ENCODE measurements around the gene PHF14. TPM values are rescaled to one million over a fixed set of nuclear protein-coding genes. Genes with fewer than 3 reads are reported as not detected.
"Not testable (repeated sequence)": the region's sequence is repeated elsewhere in the genome, so short reads cannot be mapped to it uniquely, and the experiment has no call there.

The PHF14 gene
- total RNA-seq, 1 experiment from 2014 or later: 35.1 TPM

GRCh38 chr7:10973942-10974911 lies 555 bp downstream of the PHF14 start:
- peak; percentile 50 for DNase-seq (ENCODE audit: low read depth)

GRCh38 chr7:10977113-10977512 lies 3.4 kb downstream of the PHF14 start:
- DNase-seq (ENCODE audit: low read depth): no peak

GRCh38 chr7:10981317-10981716 lies 7.6 kb downstream of the PHF14 start:
- no peak for DNase-seq (ENCODE audit: low read depth)

- DNase-seq (ENCODE audit: low read depth): not testable (repeated sequence)
These were observed 17.1 kb downstream of the PHF14 start for GRCh38 chr7:10990748-10991147.

- DNase-seq (ENCODE audit: low read depth): not testable (repeated sequence)
These were observed 22.0 kb downstream of the PHF14 start for GRCh38 chr7:10995482-10996166.

- no peak for DNase-seq (ENCODE audit: low read depth)
These were observed 25.5 kb downstream of the PHF14 start for GRCh38 chr7:10998996-10999757.

- DNase-seq (ENCODE audit: low read depth): no peak
These were observed 31.5 kb downstream of the PHF14 start for GRCh38 chr7:11005202-11005601.

GRCh38 chr7:11006291-11006690 lies 32.6 kb downstream of the PHF14 start:
- no peak for DNase-seq (ENCODE audit: low read depth)

- DNase-seq (ENCODE audit: low read depth): no peak
These were observed 36.0 kb downstream of the PHF14 start for GRCh38 chr7:11009631-11010030.

- DNase-seq (ENCODE audit: low read depth): no peak
These were observed 47.8 kb downstream of the PHF14 start for GRCh38 chr7:11021468-11021867.

- DNase-seq (ENCODE audit: low read depth): peak; percentile 29
These were observed 53.0 kb downstream of the PHF14 start for GRCh38 chr7:11026452-11027359.

- no peak for DNase-seq (ENCODE audit: low read depth)
These were observed 62.0 kb downstream of the PHF14 start for GRCh38 chr7:11035661-11036060.

GRCh38 chr7:11039974-11040373 lies 66.3 kb downstream of the PHF14 start:
- DNase-seq (ENCODE audit: low read depth): no peak

GRCh38 chr7:11054033-11054432 lies 80.4 kb downstream of the PHF14 start:
- no peak for DNase-seq (ENCODE audit: low read depth)

- DNase-seq (ENCODE audit: low read depth): no peak
These were observed 87.2 kb downstream of the PHF14 start for GRCh38 chr7:11060893-11061292.

GRCh38 chr7:11062110-11062509 lies 88.4 kb downstream of the PHF14 start:
- no peak for DNase-seq (ENCODE audit: low read depth)

- no peak for DNase-seq (ENCODE audit: low read depth)
These were observed 95.9 kb downstream of the PHF14 start for GRCh38 chr7:11069591-11069990.

- no peak for DNase-seq (ENCODE audit: low read depth)
These were observed 104.1 kb downstream of the PHF14 start for GRCh38 chr7:11077816-11078215.

GRCh38 chr7:11078247-11078834 lies 104.7 kb downstream of the PHF14 start:
- no peak for DNase-seq (ENCODE audit: low read depth)

- DNase-seq (ENCODE audit: low read depth): no peak
These were observed 106.2 kb downstream of the PHF14 start for GRCh38 chr7:11079907-11080306.

- no peak for DNase-seq (ENCODE audit: low read depth)
These were observed 108.4 kb downstream of the PHF14 start for GRCh38 chr7:11082121-11082520.

Data from RPMI7951 (cell line).